ENCODE measurements around the gene MISP.

Gene MISP

DNA sequence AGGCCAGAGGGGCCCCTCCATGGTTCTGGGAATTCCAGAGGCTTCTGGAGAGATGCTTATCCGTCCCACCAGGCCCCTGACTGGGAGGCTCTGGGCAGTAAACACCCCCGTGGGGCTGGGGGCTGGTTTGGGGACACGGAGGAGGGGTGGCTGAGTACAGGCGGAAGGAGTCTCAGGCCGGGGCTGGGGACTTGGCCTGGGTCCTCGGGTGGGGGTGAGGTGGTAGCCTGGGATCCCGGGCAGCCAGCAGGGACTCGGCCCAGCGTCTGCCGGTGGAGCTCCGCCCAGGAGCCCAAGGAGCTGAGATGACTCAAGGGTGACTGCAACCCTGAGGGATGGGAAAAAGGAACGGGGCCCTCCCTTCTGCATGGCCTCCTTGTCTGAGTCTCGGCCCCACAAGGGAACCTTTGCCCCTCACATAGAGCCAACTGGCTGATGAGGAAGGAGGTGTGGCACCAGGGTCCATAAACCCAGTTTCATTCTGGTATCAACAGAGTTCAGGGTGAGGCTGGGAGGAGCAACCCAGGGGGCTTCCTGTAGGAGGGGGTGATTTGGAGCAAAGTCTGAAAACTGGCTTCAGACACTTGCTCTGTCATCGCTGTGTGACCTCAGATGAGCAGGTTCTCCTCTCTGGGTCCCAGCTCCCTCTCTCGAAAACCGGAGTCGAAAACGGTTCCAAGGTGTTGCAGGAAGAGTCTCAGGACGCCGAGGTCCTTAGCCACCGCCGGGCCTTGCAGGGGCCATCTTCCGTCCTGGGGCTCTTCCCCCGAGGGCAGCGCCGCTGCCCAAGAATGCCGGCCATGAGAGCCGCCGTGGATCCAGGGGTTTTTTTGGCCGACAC lies 809 bp downstream of the MISP start:
- TF ChIP-seq, protein P1, sequence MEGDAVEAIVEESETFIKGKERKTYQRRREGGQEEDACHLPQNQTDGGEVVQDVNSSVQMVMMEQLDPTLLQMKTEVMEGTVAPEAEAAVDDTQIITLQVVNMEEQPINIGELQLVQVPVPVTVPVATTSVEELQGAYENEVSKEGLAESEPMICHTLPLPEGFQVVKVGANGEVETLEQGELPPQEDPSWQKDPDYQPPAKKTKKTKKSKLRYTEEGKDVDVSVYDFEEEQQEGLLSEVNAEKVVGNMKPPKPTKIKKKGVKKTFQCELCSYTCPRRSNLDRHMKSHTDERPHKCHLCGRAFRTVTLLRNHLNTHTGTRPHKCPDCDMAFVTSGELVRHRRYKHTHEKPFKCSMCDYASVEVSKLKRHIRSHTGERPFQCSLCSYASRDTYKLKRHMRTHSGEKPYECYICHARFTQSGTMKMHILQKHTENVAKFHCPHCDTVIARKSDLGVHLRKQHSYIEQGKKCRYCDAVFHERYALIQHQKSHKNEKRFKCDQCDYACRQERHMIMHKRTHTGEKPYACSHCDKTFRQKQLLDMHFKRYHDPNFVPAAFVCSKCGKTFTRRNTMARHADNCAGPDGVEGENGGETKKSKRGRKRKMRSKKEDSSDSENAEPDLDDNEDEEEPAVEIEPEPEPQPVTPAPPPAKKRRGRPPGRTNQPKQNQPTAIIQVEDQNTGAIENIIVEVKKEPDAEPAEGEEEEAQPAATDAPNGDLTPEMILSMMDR (conservative IDR thresholded peaks at IDR 0.05): no peak
- TF ChIP-seq ZFX (IDR thresholded peaks at IDR 0.05): no peak
- no peak overlapping the region for H3K27ac ChIP-seq

GRCh38 chr19:752652-753517 lies 2.0 kb downstream of the MISP start:
- no peak for TF ChIP-seq ZFX (IDR thresholded peaks at IDR 0.05)

GRCh38 chr19:754530-754929 lies 3.6 kb downstream of the MISP start:
- TF ChIP-seq, protein P1 (conservative IDR thresholded peaks at IDR 0.05): no peak
- TF ChIP-seq ZFX (IDR thresholded peaks at IDR 0.05): no peak
- no peak overlapping the region for H3K27ac ChIP-seq

More at GRCh38 chr19:752652-753517, 2.0 kb downstream of the MISP start:
- no peak overlapping the region for H3K27ac ChIP-seq

- H3K27ac ChIP-seq: no peak overlapping the region
- TF ChIP-seq, protein P1 (conservative IDR thresholded peaks at IDR 0.05): no peak
- no peak for TF ChIP-seq ZFX (IDR thresholded peaks at IDR 0.05)
Observed at GRCh38 chr19:755063-755462, 4.2 kb downstream of the MISP start.

GRCh38 chr19:756236-756635 lies 5.3 kb downstream of the MISP start:
- TF ChIP-seq ZFX (IDR thresholded peaks at IDR 0.05): no peak
- TF ChIP-seq, protein P1 (conservative IDR thresholded peaks at IDR 0.05): no peak
- H3K27ac ChIP-seq: no peak overlapping the region

GRCh38 chr19:756821-757688 lies 6.1 kb downstream of the MISP start:
- TF ChIP-seq, protein P1 (conservative IDR thresholded peaks at IDR 0.05): no peak
- no peak overlapping the region for H3K27ac ChIP-seq

Data from C4-2B (cell line).